ENCODE data around the gene PSMD3.

The PSMD3 gene

DNA sequence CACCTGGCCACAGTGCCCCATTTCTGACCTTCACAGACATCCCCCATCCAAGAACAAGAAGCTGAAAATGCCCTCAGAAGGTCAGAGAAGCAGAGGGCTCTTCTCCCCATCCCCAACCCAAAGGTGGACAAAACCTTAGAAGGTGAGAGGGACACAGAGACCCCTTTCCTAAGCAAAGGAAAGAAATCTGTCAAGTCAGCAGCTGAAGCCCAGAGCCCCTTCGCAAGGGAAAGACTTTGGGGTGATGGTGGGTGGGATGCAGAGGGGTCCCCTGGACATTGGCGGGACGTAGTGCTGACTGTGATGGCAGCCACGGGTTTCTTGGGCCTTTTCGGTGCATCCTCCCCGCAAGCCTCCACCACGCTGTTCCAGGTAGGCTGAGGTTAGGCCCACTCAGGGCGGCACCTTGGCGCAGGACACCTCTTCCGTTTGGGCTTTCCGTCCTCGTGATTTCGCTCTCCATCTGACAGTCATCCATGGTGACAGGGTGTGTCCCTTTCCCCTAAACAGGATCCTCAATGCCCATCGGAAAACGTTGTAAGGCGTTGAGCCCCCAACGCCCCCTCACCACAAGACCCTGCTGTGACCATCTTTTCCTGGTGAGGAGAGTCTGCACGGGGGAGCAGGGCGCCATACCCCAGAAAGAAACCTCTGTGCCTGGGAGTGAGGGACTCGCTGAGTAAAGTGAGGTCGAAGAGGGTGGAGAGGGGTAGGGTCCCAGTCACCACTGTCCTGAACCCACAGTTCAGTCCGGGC, 28.5 kb upstream of the PSMD3 start:
- TF ChIP-seq, protein P1, sequence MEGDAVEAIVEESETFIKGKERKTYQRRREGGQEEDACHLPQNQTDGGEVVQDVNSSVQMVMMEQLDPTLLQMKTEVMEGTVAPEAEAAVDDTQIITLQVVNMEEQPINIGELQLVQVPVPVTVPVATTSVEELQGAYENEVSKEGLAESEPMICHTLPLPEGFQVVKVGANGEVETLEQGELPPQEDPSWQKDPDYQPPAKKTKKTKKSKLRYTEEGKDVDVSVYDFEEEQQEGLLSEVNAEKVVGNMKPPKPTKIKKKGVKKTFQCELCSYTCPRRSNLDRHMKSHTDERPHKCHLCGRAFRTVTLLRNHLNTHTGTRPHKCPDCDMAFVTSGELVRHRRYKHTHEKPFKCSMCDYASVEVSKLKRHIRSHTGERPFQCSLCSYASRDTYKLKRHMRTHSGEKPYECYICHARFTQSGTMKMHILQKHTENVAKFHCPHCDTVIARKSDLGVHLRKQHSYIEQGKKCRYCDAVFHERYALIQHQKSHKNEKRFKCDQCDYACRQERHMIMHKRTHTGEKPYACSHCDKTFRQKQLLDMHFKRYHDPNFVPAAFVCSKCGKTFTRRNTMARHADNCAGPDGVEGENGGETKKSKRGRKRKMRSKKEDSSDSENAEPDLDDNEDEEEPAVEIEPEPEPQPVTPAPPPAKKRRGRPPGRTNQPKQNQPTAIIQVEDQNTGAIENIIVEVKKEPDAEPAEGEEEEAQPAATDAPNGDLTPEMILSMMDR (IDR thresholded peaks at IDR 0.05; ENCODE audit: extremely low read depth, missing control alignments): no peak
- DNase-seq (ENCODE audit: low spot score): no peak

DNA sequence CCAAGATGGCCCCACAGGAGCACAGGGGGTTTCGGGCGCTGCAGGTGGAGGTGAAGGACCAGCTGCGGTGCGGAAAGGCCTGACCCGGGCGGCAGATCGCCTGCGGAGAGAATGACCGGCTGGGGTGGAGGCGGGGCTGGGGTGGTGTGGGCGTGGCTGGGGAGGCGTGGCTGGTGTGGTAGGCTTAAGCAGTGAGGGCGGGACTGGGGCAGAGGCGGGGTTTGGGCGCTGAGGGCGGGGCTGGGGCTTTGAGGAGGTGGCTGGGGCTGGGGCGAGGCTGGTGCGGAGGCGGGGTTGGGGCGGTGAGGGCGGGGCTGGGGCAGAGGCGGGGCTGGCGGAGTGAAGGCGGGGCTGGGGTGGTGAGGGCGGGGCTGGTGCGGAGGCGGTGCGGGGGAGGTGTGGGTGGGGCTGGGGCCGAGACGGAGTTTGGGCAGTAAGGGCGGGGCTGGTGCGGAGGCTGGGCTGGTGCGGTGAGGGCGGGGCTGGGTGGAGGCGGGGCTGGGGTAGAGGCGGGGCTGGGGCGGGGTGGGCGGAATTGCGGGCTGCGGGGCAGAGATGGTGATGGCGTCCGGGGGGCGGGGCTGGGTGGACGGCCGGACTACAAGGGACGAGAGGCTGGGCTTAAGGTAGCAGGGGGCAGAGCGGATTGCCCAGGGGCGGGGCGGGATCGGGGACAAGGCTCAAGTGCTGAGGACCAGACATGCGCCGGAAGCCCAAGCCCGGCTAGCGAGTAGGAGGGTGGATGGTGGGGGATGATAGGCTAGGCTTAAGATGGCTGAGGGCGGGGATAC, 27.7 kb upstream of the PSMD3 start:
- TF ChIP-seq, protein P1 (IDR thresholded peaks at IDR 0.05; ENCODE audit: extremely low read depth, missing control alignments): no peak
- DNase-seq (ENCODE audit: low spot score): peak; percentile 98

DNA sequence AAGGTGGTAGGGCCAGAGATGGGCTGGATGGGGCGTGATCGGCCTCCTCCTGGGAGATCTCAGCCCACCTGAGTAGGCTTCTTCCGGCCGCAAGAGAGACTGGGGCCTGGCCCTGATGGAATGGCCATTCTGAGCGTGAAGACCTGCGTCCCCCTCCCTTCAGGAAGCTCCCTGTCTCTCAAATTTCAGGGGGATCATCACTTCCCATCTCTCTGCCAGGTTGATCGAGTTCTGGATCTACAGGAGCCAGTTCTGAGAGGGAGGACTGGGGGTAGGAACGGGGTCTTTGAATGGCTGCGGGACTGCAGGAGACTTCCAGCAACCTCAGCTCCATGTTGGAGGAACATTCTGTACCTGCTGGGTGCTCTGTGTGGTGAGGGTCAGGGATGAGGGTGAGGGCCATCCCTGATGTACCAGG, 27.1 kb upstream of the PSMD3 start:
- TF ChIP-seq, protein P1 (IDR thresholded peaks at IDR 0.05; ENCODE audit: extremely low read depth, missing control alignments): no peak

DNA sequence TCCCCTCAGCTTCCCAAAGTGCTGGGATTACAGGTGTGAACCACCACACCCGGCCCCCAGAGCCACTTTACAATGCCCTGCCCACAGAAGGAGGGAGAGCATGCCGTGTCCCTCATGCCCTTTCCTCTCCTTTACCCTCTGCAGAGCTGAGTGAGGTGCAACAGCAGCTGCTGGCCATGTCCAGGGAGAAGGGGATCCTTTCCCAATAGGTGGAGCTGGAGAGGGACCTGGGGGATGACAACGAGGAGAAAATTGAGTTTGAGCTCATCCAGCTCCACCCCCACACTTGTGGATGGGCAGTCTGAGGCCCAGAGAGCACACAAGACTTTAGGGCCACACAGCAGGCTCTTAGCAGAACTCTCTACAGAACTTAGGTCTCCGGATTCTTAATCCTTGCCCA, 25.7 kb upstream of the PSMD3 start:
- DNase-seq (ENCODE audit: low spot score): no peak
- TF ChIP-seq, protein P1 (IDR thresholded peaks at IDR 0.05; ENCODE audit: extremely low read depth, missing control alignments): no peak

More for the DNA sequence above, 27.1 kb upstream of the PSMD3 start:
- DNase-seq (ENCODE audit: low spot score): no peak

DNA sequence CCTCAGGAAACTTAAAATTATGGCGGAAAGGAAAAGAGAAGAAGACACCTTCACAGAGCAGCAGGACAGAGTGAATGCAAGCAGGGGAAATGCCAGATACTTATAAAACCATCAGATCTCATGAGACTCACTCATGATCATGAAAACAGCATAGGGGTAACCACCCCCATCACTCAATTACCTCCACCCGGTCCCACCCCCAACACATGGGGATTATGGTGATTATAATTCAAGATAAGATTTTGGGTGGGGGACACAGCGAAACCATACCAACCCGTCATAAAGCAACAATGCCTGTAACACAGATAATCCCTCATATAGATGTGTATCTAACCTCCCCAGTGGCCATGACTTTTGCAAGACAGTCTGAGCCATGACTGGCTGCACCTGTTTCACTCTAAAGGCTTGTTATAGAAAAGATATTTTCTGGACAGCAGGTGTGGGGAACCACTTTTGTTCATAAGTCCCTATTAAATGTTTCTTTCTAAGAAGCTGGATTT, 24.8 kb upstream of the PSMD3 start:
- TF ChIP-seq, protein P1 (IDR thresholded peaks at IDR 0.05; ENCODE audit: extremely low read depth, missing control alignments): no peak
- no peak for DNase-seq (ENCODE audit: low spot score)

DNA sequence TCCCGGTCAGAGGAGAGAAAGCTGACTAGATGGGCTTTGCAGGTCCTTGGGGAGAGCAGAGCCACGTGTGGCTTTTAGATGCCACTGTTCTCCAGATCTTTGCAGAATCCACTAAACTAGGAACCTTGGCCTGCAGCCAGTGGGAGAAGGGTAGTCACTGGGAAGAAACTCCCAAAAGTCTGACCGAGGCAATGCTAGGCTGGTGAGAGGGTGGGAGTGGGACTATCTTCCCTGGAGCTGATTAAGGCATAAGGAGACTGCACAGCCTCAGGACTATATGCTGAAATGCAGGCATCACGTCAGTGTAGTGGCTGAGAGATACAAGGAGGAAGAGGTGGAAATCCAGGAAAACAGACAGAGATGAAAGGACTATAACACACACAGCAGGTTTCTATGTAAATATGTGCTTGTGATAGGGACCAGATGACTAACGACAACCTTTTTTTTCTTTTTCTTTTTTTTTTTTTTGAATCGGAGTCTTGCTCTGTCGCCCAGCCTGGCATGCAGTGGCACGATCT, 20.0 kb upstream of the PSMD3 start:
- no peak for DNase-seq (ENCODE audit: low spot score)
- TF ChIP-seq, protein P1 (IDR thresholded peaks at IDR 0.05; ENCODE audit: extremely low read depth, missing control alignments): no peak

Measured in GM20000 (cell line).